ENCODE results near the gene FRRS1.
"Not testable (repeated sequence)": the region's sequence is repeated elsewhere in the genome, so short reads cannot be mapped to it uniquely, and the experiment has no call there.

FRRS1 gene, protein sequence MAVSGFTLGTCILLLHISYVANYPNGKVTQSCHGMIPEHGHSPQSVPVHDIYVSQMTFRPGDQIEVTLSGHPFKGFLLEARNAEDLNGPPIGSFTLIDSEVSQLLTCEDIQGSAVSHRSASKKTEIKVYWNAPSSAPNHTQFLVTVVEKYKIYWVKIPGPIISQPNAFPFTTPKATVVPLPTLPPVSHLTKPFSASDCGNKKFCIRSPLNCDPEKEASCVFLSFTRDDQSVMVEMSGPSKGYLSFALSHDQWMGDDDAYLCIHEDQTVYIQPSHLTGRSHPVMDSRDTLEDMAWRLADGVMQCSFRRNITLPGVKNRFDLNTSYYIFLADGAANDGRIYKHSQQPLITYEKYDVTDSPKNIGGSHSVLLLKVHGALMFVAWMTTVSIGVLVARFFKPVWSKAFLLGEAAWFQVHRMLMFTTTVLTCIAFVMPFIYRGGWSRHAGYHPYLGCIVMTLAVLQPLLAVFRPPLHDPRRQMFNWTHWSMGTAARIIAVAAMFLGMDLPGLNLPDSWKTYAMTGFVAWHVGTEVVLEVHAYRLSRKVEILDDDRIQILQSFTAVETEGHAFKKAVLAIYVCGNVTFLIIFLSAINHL

GRCh38 chr1:99766378-99766800 lies at the start of gene FRRS1:
FRRS1 (minus strand) TSS chr1:99766635; CDS start chr1:99748768, 17,867 bp downstream.
- DNase-seq, result peak; percentile 69

DNA sequence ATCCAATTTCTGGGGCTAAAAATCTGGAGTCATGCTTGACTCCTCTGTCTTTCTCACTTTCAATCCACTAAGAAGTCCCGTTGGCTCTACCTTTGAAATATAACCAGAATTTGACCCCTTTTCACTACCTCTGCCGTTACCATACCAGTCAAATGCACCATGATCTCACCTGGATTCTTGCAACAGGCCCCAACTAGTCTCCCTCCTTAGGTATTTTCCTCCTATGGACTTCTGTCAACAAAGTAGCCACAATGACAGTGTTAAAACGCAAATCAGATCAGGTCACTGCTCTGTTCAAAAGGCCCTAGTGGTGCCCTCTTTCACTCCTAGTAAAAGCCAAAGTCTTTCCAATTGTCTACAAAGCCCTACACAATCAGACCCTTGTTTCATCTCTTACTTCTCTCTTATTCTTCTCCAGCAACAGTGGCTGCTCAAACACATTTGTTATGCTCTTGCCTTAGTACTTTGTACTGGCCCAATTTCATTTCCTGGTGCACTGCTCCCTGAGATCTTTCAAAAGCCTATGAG lies 48.0 kb upstream of the FRRS1 start:
- no peak for DNase-seq

DNA sequence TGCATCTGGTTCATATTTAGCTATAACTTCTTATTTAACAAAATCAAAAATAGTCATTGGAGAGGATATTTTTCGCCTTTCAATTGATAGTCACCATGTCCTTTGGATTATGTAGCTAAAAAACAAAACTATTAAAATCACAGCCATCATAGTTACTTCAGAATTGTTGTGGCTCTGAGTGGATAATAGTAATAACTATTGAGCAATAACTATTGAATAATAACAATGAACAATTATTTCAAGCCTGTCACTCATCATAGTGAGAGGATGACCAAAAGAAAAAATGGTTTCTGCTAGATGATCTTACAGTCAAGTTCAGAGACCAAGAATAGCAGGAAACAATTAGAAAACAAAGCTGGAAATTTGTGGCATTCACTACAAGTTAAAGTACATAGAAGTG lies 45.3 kb upstream of the FRRS1 start:
- no peak for DNase-seq

DNA sequence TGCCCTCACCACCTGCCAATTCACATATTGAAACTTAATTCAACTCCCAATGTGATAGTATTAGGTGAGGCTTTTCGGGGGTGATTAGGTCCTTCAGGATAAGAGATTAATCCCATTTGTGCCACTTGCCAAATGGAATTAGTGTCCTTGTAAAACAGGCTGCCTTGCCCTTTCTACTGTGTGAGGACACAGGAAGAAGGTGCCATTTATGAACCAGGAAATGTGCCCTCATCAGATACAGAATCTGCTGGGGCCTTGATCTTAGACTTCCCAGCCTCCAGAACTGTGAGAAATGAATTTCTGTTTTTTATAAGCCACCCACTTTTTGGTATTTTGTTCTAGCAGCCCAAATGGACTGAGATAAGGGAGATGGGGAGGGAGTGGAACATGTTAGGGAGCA lies 44.6 kb upstream of the FRRS1 start:
- DNase-seq, result no peak

GRCh38 chr1:99808391-99809115 lies 42.1 kb upstream of the FRRS1 start:
- DNase-seq, result peak; percentile 81

- DNase-seq, result no peak
Observed at GRCh38 chr1:99806882-99807281, 40.4 kb upstream of the FRRS1 start.

DNA sequence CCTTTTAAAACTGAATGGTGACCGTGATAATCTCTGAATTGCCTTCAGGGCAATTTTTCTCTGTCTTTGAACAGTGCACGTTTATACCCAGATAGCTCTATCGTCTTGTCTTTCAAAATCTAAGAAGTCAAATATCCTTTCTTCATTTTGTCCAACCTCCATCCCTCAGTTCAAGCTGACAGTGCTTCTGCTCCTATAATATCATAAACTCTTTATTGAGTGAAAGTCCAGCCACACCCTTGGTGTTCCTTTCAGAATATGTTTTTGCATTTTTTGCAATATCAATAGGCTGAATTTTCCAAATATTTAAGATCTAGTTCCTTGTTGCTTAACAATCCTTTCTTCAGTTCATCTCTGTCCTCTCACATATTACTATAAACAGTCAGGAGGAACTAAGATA lies 35.1 kb upstream of the FRRS1 start:
- no peak for DNase-seq

DNA sequence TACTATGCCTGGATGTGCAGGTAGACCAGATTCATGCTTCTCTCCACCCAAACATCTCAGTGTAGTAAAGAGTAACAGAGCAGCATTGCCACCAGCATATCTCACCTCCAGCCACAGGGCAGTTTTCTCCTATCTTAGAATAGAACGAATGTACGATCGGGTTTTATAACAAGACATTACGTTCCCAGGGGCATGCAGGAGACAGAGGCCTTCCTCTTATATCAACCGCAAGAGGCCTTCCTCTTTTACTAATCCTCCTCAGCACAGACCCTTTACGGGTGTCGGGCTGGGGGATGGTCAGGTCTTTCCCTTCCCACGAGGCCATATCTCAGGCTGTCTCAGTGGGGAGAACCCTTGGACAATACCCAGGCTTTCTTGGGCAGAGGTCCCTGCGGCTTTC lies 27.4 kb upstream of the FRRS1 start:
- DNase-seq, result not testable (repeated sequence)

DNA sequence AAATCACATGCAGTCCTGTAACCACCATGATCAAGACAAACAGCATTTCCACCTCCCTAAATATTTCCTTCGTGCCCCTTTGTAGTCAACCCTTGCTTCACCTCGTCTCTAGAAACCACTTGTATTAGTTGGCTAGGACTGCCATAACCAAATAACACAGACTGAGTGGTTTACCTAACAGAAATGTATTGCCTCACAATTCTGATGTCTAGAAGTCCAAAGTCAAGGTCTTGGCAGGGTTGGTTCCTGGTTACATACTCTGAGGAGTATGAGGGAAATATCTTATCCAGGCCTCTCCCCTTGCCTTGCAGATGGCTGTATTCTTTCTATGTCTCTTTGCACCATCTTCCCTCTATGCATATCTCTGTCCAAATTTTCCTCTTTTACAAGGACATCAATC lies 23.3 kb upstream of the FRRS1 start:
- DNase-seq, result no peak

GRCh38 chr1:99788896-99789295 lies 22.5 kb upstream of the FRRS1 start:
- DNase-seq, result no peak

GRCh38 chr1:99786751-99787501 lies 20.5 kb upstream of the FRRS1 start:
- DNase-seq, result peak; percentile 21

DNA sequence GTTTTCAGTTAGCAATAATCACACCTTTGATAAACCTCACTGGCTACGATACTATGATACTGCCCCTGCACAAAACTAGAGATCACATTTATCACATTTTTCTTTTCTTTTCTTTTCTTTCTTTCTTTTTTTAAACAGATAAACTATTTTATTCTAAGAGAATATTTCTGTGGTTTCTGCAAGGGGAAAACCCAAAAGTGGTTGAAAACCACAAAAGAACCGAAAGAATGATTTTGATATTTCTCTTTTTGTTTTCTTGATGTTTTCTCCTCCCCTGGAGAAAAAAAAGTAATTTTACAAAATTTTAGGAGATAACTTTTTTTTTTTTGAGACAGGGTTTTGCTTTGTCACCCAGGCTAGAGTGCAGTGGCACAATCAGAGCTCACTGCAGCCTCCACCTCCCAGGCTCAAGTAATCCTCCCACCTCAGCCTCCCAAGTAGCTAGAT lies 18.4 kb upstream of the FRRS1 start:
- DNase-seq, result peak; percentile 46

DNA sequence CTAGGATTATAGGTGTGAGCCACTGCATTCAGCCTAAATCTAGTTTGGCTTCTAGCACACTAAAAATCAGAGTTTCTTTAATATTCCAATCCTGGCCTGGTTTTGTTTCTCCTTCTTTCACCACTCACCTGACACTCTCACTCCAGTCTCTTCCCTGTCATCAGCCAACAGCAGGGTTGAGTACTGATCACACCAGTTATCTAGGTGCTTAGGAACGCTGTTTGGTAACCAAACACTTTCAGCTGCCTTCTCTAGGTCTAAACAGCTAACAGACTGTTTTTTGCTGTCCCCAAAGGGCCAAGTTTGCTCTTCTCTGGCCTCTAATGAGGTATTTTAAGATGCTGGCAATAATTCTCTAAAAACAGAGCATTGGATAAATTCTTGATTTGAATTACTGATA lies 17.7 kb upstream of the FRRS1 start:
- DNase-seq, result peak; percentile 5

GRCh38 chr1:99782920-99783319 lies 16.5 kb upstream of the FRRS1 start:
- no peak for DNase-seq

GRCh38 chr1:99782397-99782796 lies 16.0 kb upstream of the FRRS1 start:
- no peak for DNase-seq

GRCh38 chr1:99781798-99782197 lies 15.4 kb upstream of the FRRS1 start:
- no peak for DNase-seq

DNA sequence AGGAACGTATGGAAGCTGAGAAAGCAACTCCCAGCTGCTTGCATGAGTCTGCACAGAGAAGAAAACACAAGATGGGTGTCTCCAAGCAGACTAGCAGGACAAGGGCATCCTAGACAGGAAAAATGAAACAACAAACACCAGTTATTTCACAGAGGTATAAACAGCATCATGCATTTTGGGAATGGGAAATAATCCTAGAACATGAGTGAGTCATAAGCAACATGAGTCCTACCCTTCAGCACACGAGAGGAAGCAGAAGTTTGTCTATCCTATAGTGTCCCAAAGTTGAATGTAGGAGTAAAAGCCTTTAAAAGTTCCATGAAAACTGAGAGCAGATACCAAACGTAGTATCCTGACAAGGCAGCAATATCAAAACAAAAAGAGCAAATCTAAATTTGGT lies 11.3 kb upstream of the FRRS1 start:
- no peak for DNase-seq

- DNase-seq, result no peak
Observed at GRCh38 chr1:99776120-99776519, 9.7 kb upstream of the FRRS1 start.

- DNase-seq, result no peak
Observed at GRCh38 chr1:99772809-99773208, 6.4 kb upstream of the FRRS1 start.

DNA sequence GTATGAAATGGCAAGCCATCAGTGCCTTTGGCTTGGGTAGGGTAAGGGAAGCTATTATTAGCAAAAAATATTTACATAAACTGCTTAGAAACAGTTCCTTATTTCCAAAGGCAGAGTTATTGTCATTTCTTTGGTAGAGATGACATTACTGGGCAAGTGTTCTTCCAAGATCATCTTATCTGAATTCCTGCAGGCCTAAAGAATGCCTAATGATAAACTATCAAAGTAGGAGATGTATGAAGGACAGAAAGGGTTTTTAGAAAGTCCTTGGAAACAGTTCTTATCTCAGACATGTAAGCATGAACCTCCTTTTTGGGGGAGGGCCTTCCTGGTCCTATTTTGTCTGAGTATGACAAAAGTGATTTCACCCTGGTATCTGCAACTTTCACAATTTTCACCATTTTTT lies 5.1 kb upstream of the FRRS1 start:
- DNase-seq, result no peak

GRCh38 chr1:99768524-99769245 lies 2.2 kb upstream of the FRRS1 start:
- no peak for DNase-seq

DNA sequence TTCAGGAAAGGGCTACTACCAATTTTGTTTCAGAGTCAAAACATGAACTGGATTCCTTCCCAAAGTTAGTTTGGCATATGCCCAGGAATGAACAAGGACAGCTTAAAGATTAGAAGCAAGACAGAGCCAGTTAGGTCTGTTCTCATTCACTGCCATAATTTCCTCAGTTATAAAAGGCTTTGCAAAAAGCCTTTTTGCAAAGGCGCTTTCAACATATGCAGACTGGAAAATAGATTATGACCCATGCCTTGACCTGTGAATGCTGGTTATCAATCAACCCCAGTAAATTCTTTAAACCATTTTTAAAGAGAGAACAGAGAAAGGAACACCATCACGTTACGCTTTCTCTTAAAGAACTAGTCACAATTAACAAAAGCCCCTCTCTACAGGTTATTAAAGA lies 1.7 kb upstream of the FRRS1 start:
- DNase-seq, result no peak
